LNCAP (cell line): ENCODE data around the gene RERE.

Source experiments
- TF ChIP-seq, protein P1 (sequence below): fragments of 450-650 bp; IDR thresholded peaks from 2 replicates; pipeline ENCODE4 v1.5.1; 2017; ENCODE audit warnings: mild to moderate bottlenecking

RERE gene

DNA sequence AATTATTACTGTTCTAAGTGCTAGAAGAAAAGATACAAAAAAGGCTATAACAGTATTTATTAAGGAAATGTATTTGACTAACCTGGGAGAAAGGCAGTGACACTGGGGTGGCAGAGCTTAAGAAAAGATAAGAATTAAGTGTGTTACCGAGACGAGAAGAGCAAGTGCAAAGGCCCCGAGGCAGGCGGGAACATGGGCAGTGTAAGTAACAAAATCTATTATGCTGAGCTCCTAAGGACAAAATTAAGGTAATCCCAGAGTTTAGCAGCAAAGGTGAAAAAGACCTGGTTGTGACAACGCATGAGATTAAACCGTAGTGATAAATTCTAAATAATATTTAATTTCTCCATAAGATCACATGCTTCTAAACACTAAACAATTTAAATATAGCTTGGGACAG is 167.6 kb downstream of the RERE start:
- TF ChIP-seq, protein P1, sequence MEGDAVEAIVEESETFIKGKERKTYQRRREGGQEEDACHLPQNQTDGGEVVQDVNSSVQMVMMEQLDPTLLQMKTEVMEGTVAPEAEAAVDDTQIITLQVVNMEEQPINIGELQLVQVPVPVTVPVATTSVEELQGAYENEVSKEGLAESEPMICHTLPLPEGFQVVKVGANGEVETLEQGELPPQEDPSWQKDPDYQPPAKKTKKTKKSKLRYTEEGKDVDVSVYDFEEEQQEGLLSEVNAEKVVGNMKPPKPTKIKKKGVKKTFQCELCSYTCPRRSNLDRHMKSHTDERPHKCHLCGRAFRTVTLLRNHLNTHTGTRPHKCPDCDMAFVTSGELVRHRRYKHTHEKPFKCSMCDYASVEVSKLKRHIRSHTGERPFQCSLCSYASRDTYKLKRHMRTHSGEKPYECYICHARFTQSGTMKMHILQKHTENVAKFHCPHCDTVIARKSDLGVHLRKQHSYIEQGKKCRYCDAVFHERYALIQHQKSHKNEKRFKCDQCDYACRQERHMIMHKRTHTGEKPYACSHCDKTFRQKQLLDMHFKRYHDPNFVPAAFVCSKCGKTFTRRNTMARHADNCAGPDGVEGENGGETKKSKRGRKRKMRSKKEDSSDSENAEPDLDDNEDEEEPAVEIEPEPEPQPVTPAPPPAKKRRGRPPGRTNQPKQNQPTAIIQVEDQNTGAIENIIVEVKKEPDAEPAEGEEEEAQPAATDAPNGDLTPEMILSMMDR, result no peak

DNA sequence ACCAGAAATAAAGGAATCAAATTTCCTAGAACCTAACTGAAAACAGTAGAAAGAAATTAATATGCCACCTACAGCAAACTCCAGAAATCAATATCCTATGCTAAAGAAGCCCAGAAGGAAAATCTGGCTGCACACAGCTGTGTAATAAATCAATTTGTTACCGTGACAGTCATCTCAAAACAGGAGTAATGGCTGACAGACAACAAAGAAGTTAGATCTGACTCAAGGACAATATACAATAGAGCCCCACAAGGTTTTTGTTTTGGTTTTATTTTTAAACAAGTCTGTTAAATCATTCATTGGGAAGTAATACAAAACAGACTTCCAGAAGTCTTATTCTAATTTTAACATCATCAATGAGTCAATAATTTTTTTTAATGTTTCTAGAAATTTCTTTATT is 168.4 kb downstream of the RERE start:
- TF ChIP-seq, protein P1, result no peak

DNA sequence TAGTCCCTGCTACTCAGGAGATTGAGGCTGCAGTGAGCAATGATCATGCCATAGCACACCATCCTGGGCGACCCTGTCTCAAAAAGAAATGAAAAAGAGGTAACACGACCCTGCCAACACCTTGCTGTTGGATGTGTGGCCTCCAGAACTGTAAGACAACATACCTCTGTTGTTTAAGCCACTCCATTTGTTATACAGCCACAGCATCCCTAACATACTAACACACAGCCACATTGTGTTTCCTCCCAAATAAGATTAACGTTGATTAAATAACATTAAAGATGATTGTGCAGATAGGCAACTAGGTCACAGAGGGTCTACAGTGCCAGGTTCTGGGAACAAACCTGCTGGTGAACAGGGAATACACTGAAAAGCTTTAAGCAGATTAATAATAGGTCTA is 170.4 kb downstream of the RERE start:
- TF ChIP-seq, protein P1, result no peak

DNA sequence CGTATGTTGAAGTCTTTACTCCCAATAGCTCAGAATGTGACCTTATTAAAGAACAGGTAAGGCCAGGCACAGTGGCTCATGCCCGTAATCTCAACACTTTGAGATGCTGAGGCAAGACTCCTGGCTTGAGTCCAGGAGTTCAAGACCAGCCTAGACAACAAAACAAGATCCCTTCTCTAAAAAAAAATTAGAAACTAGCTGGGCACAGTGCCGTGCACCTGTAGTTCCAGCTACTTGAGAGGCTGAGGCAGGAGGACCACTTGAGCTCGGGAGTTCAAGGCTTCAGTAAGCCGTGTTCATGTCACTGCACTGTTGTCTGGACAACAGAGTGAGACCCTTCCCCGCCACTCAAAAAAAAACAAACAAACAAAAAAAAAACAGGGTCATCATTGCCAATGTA is 171.3 kb downstream of the RERE start:
- TF ChIP-seq, protein P1, result no peak

DNA sequence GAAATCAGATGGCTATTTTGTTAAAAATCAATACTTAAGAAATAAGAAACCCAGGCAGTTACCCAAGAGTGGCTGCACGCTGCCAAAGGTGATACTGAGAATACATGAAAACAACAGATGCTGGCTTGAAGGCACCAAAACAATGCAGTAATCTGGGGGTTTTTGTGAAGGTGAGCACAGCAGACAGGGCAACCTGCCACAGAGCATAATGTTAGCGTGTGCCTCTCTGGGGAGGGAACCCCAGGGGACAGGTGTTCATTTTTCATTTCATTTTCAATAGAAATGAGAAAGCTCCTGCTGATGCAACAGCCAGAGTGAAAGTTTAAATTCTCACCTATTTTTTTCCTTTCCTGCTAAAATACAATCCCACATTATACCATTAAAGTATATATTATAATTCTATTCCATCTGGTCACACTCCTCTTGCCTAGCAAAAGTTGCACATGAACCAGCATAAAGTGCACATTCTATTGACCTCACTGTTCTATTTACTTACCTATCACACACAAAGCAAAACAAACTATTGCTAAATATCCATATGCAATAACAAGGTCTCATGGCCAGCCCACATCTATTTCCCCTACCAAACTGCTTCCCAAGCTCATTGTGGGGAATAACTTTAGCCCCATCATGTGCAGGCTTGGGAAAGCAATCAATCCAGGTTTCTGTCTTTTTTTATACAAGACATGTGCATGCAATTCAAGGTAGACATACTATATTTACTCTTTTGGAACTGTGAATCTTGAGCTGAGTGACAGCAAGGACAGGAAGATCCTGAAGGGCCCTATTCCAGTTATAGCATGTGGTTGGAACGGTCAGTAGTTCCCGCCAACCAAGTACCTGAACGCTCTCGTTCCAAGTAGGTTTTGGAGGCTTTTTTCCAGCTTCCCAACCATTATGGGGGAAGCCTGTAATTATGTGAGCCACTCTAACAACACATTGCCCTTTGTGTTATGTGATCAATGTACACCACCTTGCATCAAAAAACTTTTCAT is 173.6 kb downstream of the RERE start:
- TF ChIP-seq, protein P1, result no peak

DNA sequence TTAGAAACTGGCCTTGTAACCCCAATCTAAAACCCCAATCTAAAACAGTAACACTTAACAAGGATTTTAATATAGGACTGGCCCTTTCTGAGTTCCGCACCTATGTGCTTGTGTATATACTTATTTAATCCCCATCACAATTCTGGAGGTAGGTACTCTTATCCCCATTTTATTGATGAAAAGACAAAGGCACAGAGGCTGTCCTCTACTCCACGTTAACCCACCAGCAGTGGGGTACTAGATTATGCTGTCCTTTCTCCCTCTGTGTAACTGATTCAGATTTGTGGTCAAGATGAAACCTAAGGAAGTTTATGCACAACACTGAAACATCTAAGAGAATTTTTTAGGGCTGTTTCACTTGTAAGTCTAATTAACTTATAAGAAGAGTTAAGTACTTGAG is 175.3 kb downstream of the RERE start:
- TF ChIP-seq, protein P1, result no peak

DNA sequence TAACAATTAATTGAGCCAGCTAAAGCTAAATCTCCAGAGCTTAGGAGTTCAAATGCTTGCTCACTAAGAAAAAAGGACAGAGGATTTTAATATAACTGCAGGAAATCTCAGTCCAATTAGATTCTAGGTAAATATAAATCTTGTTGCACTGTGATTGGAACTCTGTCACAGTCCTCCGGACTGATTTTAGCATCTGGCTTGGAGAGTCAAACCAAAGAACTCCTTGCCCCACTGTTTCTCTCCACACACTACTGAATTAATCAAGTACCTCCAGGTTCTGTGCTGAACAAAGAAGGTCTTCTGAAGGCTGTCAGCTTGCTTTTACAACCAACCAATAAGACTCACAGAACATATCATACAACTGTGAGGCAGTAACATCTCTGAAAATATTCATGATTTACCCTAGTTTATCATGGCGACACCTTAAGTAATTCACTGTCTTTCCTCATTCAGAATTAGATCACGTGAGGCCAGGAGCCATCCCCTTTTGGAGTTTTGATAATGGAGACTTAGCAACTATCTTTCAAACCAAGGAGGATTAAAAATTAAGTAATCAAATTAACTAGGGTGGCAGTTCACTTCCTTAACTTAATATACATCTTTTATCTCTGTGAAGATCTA is 176.0 kb downstream of the RERE start:
- TF ChIP-seq, protein P1, result no peak
